Measurements from ENCODE around the gene WDR74.

The WDR74 gene

DNA sequence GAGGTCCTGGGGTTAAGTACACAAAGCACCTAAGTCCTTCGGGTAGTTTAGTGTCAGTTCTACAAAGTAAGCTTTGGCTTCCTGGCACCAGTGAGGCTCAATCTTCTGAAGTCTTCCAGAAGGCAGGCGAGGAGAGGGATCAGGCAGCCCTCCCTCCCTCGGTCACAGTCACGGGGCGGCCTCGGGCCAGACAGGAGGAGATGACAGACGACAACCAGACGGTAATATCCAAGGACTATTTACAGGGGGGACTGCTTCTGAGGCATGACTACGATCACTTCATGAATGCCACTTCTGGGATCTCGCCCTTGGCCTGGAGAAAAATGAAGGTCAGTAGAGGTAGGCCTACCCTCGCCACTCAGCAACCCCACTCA is 47.2 kb downstream of the WDR74 start:
- Histone ChIP-seq H3K14ac (ENCODE audit: low read length in 2 of 2) (peak overlapping the region in 1 of 2 experiments; percentile 77), H2BK15ac (ENCODE audit: low read depth, poor library complexity, severe bottlenecking) (no peak overlapping the region), H3K4me1 (ENCODE audit: control insufficient read depth, insufficient read depth, low read depth, low read length) (peaks cover 18% of the 10 kb centered on the region), H3K4me3 (ENCODE audit: insufficient read depth in 1 of 2, low read depth in 1 of 2, low read length in 2 of 2) (peak overlapping the region in 1 of 2 experiments; percentile 96), H4K8ac (ENCODE audit: low read length) (peak overlapping the region; percentile 19), H4K91ac (ENCODE audit: low read length) (no peak overlapping the region), H3K23ac (ENCODE audit: low read length in 2 of 2) (peak overlapping the region in 1 of 2 experiments; percentile 50), H3K9me3 (ENCODE audit: control insufficient read depth, low read length) (no peaks in the 10 kb centered on the region), H3K27ac (ENCODE audit: low read length, poor library complexity, severe bottlenecking) (peak overlapping the region; percentile 71), H2BK12ac (ENCODE audit: low read length in 2 of 2) (no peak overlapping the region), H2AFZ (ENCODE audit: low read depth, low read length) (no peak overlapping the region), H2BK5ac (ENCODE audit: low read depth, low read length, poor library complexity, severe bottlenecking) (no peak overlapping the region), H3K18ac (ENCODE audit: low read depth in 1 of 2, low read length in 2 of 2) (peak overlapping the region; percentile 28 to 49), H3K36me3 (ENCODE audit: control insufficient read depth in 1 of 2, insufficient read depth in 2 of 2, low read depth in 1 of 2, low read length in 2 of 2) (peaks cover 64 to 72% of the 10 kb centered on the region in 2 experiments), H3K79me1 (replicated peaks; ENCODE audit: low read length, poor library complexity, severe bottlenecking) (peaks cover 15% of the 10 kb centered on the region), H2AK5ac (ENCODE audit: low read length, severe bottlenecking) (peak overlapping the region; percentile 37), H3K4ac (ENCODE audit: low read depth in 1 of 2, low read length in 2 of 2) (peak overlapping the region in 1 of 2 experiments; percentile 59), H3K27me3 (ENCODE audit: control insufficient read depth in 1 of 2, insufficient read depth in 1 of 2, low read length in 2 of 2) (no peaks in the 10 kb centered on the region), H3K9ac (ENCODE audit: low read length) (peak overlapping the region; percentile 94), H3K4me2 (ENCODE audit: low read length, poor library complexity, severe bottlenecking) (no peak overlapping the region), H2BK120ac (ENCODE audit: low read depth, low read length) (no peak overlapping the region)
- DNase-seq = peak; percentile 76
- 32% methylated on average over 8 of the region's 11 CpGs for WGBS

DNA sequence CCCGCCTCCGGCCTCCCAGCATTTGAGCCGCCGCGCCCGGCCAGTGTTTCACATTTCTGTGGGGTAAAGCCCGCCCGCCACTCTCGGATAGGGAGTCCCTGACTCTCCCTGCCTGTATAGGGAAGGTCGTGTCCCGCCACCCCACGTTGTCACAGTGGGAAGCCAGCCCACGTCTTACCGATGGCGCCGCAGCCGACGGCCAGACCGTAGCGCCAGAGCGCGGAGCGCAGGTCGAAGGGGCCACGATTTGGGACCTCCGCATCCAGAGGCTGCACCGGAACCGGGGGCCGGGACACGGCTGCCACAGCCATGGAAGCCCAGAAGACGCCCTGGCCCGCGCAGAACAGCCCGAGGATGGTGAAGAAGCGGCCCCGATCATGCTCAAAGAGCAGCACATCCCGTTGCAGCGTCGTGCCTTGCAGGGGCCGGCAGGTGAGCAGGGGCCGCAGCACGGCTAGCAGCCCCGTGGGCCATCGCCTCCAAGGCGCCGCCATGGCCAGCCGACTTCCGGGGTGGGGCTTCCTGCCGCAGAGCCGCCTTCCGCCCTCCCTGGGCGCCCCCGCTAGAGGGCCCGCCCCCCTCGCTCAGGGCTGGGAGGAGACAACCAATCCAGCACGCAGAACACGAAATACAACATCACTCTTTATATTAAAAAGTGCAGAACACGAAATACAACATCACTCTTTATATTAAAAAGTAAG is 47.7 kb downstream of the WDR74 start, which contains the start of gene TMEM223:
TSS of gene TMEM223 (minus strand) at position 506 of the 701 bp plus-strand sequence. CDS start at position 494, 12 bp downstream.
- peak within 1 kb of the TSS; percentile 90 to 97 for H3K18ac ChIP-seq (ENCODE audit: low read depth in 1 of 2, low read length in 2 of 2)
- under 1% methylated on average over 54 of the region's 58 CpGs for WGBS

GRCh38 chr11:62789576-62789975 is 49.8 kb downstream of the WDR74 start:
- H3K14ac ChIP-seq (ENCODE audit: low read length in 2 of 2) = no peak overlapping the region
- peaks cover 46 to 54% of the 10 kb centered on the region in 2 experiments for H3K36me3 ChIP-seq (ENCODE audit: control insufficient read depth in 1 of 2, insufficient read depth in 2 of 2, low read depth in 1 of 2, low read length in 2 of 2)
- no peak overlapping the region for H3K18ac ChIP-seq (ENCODE audit: low read depth in 1 of 2, low read length in 2 of 2)
- peak overlapping the region; percentile 40 for H2AK5ac ChIP-seq (ENCODE audit: low read length, severe bottlenecking)
- H2BK15ac ChIP-seq (ENCODE audit: low read depth, poor library complexity, severe bottlenecking) = no peak overlapping the region
- H3K4ac ChIP-seq (ENCODE audit: low read depth in 1 of 2, low read length in 2 of 2) = no peak overlapping the region
- no peak overlapping the region for H2BK5ac ChIP-seq (ENCODE audit: low read depth, low read length, poor library complexity, severe bottlenecking)
- no peak overlapping the region for H2AFZ ChIP-seq (ENCODE audit: low read depth, low read length)
- WGBS = 97% methylated on average over 3 of the region's 3 CpGs
- DNase-seq = no peak
- H3K27me3 ChIP-seq (ENCODE audit: control insufficient read depth in 1 of 2, insufficient read depth in 1 of 2, low read length in 2 of 2) = no peaks in the 10 kb centered on the region
- no peak overlapping the region for H2BK120ac ChIP-seq (ENCODE audit: low read depth, low read length)
- H3K23ac ChIP-seq (ENCODE audit: low read length in 2 of 2) = peak overlapping the region in 1 of 2 experiments; percentile 9
- no peak overlapping the region for H4K8ac ChIP-seq (ENCODE audit: low read length)
- H3K9ac ChIP-seq (ENCODE audit: low read length) = peak overlapping the region; percentile 10
- H3K9me3 ChIP-seq (ENCODE audit: control insufficient read depth, low read length) = no peaks in the 10 kb centered on the region
- H3K4me2 ChIP-seq (ENCODE audit: low read length, poor library complexity, severe bottlenecking) = no peak overlapping the region
- no peak overlapping the region for H3K4me3 ChIP-seq (ENCODE audit: insufficient read depth in 1 of 2, low read depth in 1 of 2, low read length in 2 of 2)
- H2BK12ac ChIP-seq (ENCODE audit: low read length in 2 of 2) = peak overlapping the region in 1 of 2 experiments; percentile 10
- peaks cover 20% of the 10 kb centered on the region for H3K4me1 ChIP-seq (ENCODE audit: control insufficient read depth, insufficient read depth, low read depth, low read length)
- H3K27ac ChIP-seq (ENCODE audit: low read length, poor library complexity, severe bottlenecking) = no peak overlapping the region
- no peak overlapping the region for H4K91ac ChIP-seq (ENCODE audit: low read length)
- peaks cover 4% of the 10 kb centered on the region for H3K79me1 ChIP-seq (replicated peaks; ENCODE audit: low read length, poor library complexity, severe bottlenecking)

More for the DNA sequence above, 47.7 kb downstream of the WDR74 start, which contains the start of gene TMEM223:
- H2BK120ac ChIP-seq (ENCODE audit: low read depth, low read length) = no peak within 1 kb of the TSS
- H3K9ac ChIP-seq (ENCODE audit: low read length) = peak within 1 kb of the TSS; percentile 94
- no peak within 1 kb of the TSS for H2BK15ac ChIP-seq (ENCODE audit: low read depth, poor library complexity, severe bottlenecking)
- peak within 1 kb of the TSS in 1 of 2 experiments; percentile 93 for H3K14ac ChIP-seq (ENCODE audit: low read length in 2 of 2)
- peak within 1 kb of the TSS; percentile 50 to 81 for H3K23ac ChIP-seq (ENCODE audit: low read length in 2 of 2)
- H2AFZ ChIP-seq (ENCODE audit: low read depth, low read length) = peak within 1 kb of the TSS; percentile 48
- H2BK5ac ChIP-seq (ENCODE audit: low read depth, low read length, poor library complexity, severe bottlenecking) = no peak within 1 kb of the TSS
- peak; percentile 87 for DNase-seq
- H3K4me3 ChIP-seq (ENCODE audit: insufficient read depth in 1 of 2, low read depth in 1 of 2, low read length in 2 of 2) = peak within 1 kb of the TSS; percentile 82 to 96
- H3K4ac ChIP-seq (ENCODE audit: low read depth in 1 of 2, low read length in 2 of 2) = peak within 1 kb of the TSS in 1 of 2 experiments; percentile 59
- H2AK5ac ChIP-seq (ENCODE audit: low read length, severe bottlenecking) = peak within 1 kb of the TSS; percentile 37
- peak within 1 kb of the TSS; percentile 71 for H3K27ac ChIP-seq (ENCODE audit: low read length, poor library complexity, severe bottlenecking)
- H3K4me2 ChIP-seq (ENCODE audit: low read length, poor library complexity, severe bottlenecking) = peak within 1 kb of the TSS; percentile 78
- peak within 1 kb of the TSS; percentile 44 for H4K91ac ChIP-seq (ENCODE audit: low read length)
- H3K4me1 ChIP-seq (ENCODE audit: control insufficient read depth, insufficient read depth, low read depth, low read length) = peaks cover 18% of the 10 kb centered on the region
- H2BK12ac ChIP-seq (ENCODE audit: low read length in 2 of 2) = no peak within 1 kb of the TSS
- H3K79me1 ChIP-seq (replicated peaks; ENCODE audit: low read length, poor library complexity, severe bottlenecking) = peaks cover 13% of the 10 kb centered on the region
- peaks cover 62 to 67% of the 10 kb centered on the region in 2 experiments for H3K36me3 ChIP-seq (ENCODE audit: control insufficient read depth in 1 of 2, insufficient read depth in 2 of 2, low read depth in 1 of 2, low read length in 2 of 2)
- no peaks in the 10 kb centered on the region for H3K27me3 ChIP-seq (ENCODE audit: control insufficient read depth in 1 of 2, insufficient read depth in 1 of 2, low read length in 2 of 2)
- H4K8ac ChIP-seq (ENCODE audit: low read length) = peak within 1 kb of the TSS; percentile 96
- H3K9me3 ChIP-seq (ENCODE audit: control insufficient read depth, low read length) = no peaks in the 10 kb centered on the region

DNA sequence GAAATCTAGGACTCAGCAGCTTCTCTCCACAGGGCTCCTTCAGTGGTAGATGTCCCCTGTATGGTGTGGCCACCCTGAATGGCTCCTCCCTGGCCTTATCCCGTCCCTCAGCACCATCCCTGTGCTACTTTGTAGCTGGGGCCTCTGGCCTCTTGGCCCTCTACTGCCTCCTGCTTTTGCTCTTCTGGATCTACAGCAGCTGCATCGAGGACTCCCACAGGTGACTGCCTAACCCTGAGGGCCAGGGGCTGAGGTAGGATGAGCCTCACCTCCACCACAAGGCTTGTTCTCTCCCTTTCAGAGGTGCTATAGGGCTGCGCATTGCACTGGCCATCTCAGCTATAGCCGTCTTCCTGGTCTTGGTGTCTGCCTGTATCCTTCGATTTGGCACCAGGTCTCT is 50.4 kb downstream of the WDR74 start:
- H3K4me1 ChIP-seq (ENCODE audit: control insufficient read depth, insufficient read depth, low read depth, low read length) = peaks cover 20% of the 10 kb centered on the region
- no peak overlapping the region for H3K4me2 ChIP-seq (ENCODE audit: low read length, poor library complexity, severe bottlenecking)
- no peak overlapping the region for H3K4ac ChIP-seq (ENCODE audit: low read depth in 1 of 2, low read length in 2 of 2)
- no peak overlapping the region for H2AFZ ChIP-seq (ENCODE audit: low read depth, low read length)
- no peak overlapping the region for H3K18ac ChIP-seq (ENCODE audit: low read depth in 1 of 2, low read length in 2 of 2)
- H2AK5ac ChIP-seq (ENCODE audit: low read length, severe bottlenecking) = no peak overlapping the region
- peaks cover 2% of the 10 kb centered on the region for H3K79me1 ChIP-seq (replicated peaks; ENCODE audit: low read length, poor library complexity, severe bottlenecking)
- no peaks in the 10 kb centered on the region for H3K27me3 ChIP-seq (ENCODE audit: control insufficient read depth in 1 of 2, insufficient read depth in 1 of 2, low read length in 2 of 2)
- H2BK12ac ChIP-seq (ENCODE audit: low read length in 2 of 2) = no peak overlapping the region
- H4K91ac ChIP-seq (ENCODE audit: low read length) = no peak overlapping the region
- H4K8ac ChIP-seq (ENCODE audit: low read length) = peak overlapping the region; percentile 56
- peak overlapping the region; percentile 12 to 92 for H3K4me3 ChIP-seq (ENCODE audit: insufficient read depth in 1 of 2, low read depth in 1 of 2, low read length in 2 of 2)
- H3K9me3 ChIP-seq (ENCODE audit: control insufficient read depth, low read length) = no peaks in the 10 kb centered on the region
- H2BK120ac ChIP-seq (ENCODE audit: low read depth, low read length) = no peak overlapping the region
- no peak overlapping the region for H3K14ac ChIP-seq (ENCODE audit: low read length in 2 of 2)
- H3K36me3 ChIP-seq (ENCODE audit: control insufficient read depth in 1 of 2, insufficient read depth in 2 of 2, low read depth in 1 of 2, low read length in 2 of 2) = peaks cover 42 to 50% of the 10 kb centered on the region in 2 experiments
- H2BK5ac ChIP-seq (ENCODE audit: low read depth, low read length, poor library complexity, severe bottlenecking) = no peak overlapping the region
- DNase-seq = no peak
- H3K23ac ChIP-seq (ENCODE audit: low read length in 2 of 2) = peak overlapping the region in 1 of 2 experiments; percentile 57
- no peak overlapping the region for H2BK15ac ChIP-seq (ENCODE audit: low read depth, poor library complexity, severe bottlenecking)
- H3K9ac ChIP-seq (ENCODE audit: low read length) = peak overlapping the region; percentile 31
- peak overlapping the region; percentile 4 for H3K27ac ChIP-seq (ENCODE audit: low read length, poor library complexity, severe bottlenecking)
- 93% methylated on average over 5 of the region's 5 CpGs for WGBS

Measured in mesenchymal stem cell (in vitro differentiated cells and primary cell).